ENCODE measurements around the gene NR1H2.

The NR1H2 gene

DNA sequence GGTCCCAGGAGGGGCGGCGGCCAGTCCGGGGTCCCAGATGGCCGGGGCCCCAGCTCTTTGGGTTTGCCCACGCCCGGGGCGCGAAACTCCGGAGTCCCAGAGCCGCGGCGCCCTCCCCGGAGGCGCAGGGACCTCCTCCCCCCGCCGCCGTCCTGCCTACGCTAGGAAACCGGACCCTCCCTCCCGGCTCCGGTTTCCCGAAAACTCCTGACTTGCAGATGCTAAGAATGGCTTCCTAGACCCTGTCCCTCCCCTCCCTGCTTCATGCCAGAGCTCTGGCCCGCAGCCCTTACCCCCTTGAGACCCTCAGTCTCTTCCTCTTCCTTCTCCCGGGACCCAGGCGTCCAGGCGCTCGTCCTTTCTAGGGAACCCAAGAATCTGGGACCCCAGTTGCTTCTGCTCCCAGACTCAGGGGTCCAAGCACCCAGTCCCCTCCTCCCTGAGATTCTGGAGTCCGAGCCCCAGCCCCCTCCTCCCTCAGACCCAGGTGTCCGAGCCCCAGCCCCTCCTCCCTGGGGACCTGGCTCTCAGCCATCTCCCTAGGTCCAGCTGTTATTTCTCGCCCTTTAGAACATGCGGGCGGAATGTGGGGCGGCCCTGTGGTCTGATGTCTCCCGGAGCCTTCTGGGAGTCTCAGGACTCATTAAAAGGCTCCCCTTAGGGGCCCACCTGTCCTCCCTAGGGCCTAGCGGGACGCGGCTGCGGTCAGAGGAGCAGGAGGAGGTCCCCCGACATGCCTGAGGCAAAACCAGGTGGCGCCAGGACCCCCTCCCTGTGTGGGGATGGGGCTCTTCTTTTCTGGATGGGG is 56.2 kb downstream of the NR1H2 start, which contains the start of gene MYBPC2:
Gene MYBPC2, plus strand, starts transcription at position 672 of the 808 bp plus-strand sequence. Its CDS starts 62 bp downstream, at position 734.
- DNase-seq (ENCODE audit: low read depth), result no peak
- H3K4me3 ChIP-seq (ENCODE audit: control insufficient read depth, low read depth, low read length), result peak within 1 kb of the TSS; percentile 53
- TF ChIP-seq, protein P1, sequence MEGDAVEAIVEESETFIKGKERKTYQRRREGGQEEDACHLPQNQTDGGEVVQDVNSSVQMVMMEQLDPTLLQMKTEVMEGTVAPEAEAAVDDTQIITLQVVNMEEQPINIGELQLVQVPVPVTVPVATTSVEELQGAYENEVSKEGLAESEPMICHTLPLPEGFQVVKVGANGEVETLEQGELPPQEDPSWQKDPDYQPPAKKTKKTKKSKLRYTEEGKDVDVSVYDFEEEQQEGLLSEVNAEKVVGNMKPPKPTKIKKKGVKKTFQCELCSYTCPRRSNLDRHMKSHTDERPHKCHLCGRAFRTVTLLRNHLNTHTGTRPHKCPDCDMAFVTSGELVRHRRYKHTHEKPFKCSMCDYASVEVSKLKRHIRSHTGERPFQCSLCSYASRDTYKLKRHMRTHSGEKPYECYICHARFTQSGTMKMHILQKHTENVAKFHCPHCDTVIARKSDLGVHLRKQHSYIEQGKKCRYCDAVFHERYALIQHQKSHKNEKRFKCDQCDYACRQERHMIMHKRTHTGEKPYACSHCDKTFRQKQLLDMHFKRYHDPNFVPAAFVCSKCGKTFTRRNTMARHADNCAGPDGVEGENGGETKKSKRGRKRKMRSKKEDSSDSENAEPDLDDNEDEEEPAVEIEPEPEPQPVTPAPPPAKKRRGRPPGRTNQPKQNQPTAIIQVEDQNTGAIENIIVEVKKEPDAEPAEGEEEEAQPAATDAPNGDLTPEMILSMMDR (IDR thresholded peaks at IDR 0.05; ENCODE audit: control insufficient read depth, insufficient read depth, low read depth, low read length, missing control alignments), result no peak

All from AG09309 (cell line).